Activated T-cell treated with anti-CD3 and anti-CD28 coated beads for 24 hours (primary cell): ENCODE measurements around the gene CMTM4.
"Not testable (repeated sequence)": the region's sequence is repeated elsewhere in the genome, so short reads cannot be mapped to it uniquely, and the experiment has no call there.

Experiments used
- DNase-seq: peaks from one replicate; pipeline ENCODE4 v3.0.0-alpha.2; 2020; ENCODE audit warnings: low read depth

Gene CMTM4

GRCh38 chr16:66705790-66706505 lies 9.4 kb upstream of the CMTM4 start:
- DNase-seq, result no peak

GRCh38 chr16:66703406-66704215 lies 7.1 kb upstream of the CMTM4 start:
- DNase-seq, result no peak

- DNase-seq, result no peak
These were observed 5.0 kb upstream of the CMTM4 start for GRCh38 chr16:66701516-66701915.

- DNase-seq, result no peak
These were observed 4.5 kb upstream of the CMTM4 start for GRCh38 chr16:66701026-66701425.

GRCh38 chr16:66699898-66700297 lies 3.4 kb upstream of the CMTM4 start:
- DNase-seq, result no peak

- DNase-seq, result no peak
These were observed 1.5 kb upstream of the CMTM4 start for GRCh38 chr16:66698046-66698445.

GRCh38 chr16:66695935-66696668 lies 441 bp downstream of the CMTM4 start:
- DNase-seq, result no peak

- DNase-seq, result no peak
These were observed 1.0 kb downstream of the CMTM4 start for GRCh38 chr16:66695471-66695934.

- DNase-seq, result no peak
These were observed 3.4 kb downstream of the CMTM4 start for GRCh38 chr16:66693149-66693548.

- DNase-seq, result no peak
These were observed 4.2 kb downstream of the CMTM4 start for GRCh38 chr16:66692341-66692740.

- DNase-seq, result no peak
These were observed 5.3 kb downstream of the CMTM4 start for GRCh38 chr16:66691234-66691633.

- DNase-seq, result no peak
These were observed 6.3 kb downstream of the CMTM4 start for GRCh38 chr16:66690106-66690847.

GRCh38 chr16:66689282-66689681 lies 7.3 kb downstream of the CMTM4 start:
- DNase-seq, result no peak

- no peak for DNase-seq
These were observed 8.5 kb downstream of the CMTM4 start for GRCh38 chr16:66687906-66688625.

GRCh38 chr16:66685501-66686115 lies 10.9 kb downstream of the CMTM4 start:
- not testable (repeated sequence) for DNase-seq

GRCh38 chr16:66682271-66682670 lies 14.3 kb downstream of the CMTM4 start:
- DNase-seq, result no peak

GRCh38 chr16:66681676-66682075 lies 14.9 kb downstream of the CMTM4 start:
- DNase-seq, result no peak

GRCh38 chr16:66678337-66678736 lies 18.2 kb downstream of the CMTM4 start:
- no peak for DNase-seq

- DNase-seq, result no peak
These were observed 18.7 kb downstream of the CMTM4 start for GRCh38 chr16:66677836-66678235.

- DNase-seq, result no peak
These were observed 19.4 kb downstream of the CMTM4 start for GRCh38 chr16:66677179-66677578.

- no peak for DNase-seq
These were observed 19.9 kb downstream of the CMTM4 start for GRCh38 chr16:66676599-66676998.
